SKM-1 treated with dmso at 0.1 percent for 144 hours (cell line): Measurements from ENCODE around the gene COL28A1.
"Not testable (repeated sequence)": the region's sequence is repeated elsewhere in the genome, so short reads cannot be mapped to it uniquely, and the experiment has no call there.

Experiments used
- DNase-seq: peaks from one replicate; lab custom pipeline; 2025; ENCODE audit not compliant: unreplicated experiment; lab: John Stamatoyannopoulos, UW

Gene COL28A1

GRCh38 chr7:7562736-7563135 lies 27.1 kb upstream of the COL28A1 start:
- DNase-seq: no peak

DNA sequence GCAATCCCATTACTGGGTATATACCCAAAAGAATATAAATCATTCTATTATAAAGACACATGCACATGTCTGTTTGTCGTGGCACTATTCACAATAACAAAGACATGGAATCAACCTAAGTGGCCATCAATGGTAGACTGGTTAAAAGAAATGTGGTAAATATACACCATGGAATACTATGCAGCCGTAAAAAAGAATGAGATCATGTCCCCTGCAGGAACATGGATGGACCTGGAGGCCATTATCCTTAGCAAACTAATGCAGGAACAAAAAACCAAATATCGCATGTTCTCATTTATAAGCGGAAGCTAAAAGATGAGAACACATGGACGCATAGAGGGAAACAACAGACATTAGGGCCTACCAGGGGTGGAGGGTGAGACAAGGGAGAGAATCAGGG lies 25.9 kb upstream of the COL28A1 start:
- DNase-seq: not testable (repeated sequence)

DNA sequence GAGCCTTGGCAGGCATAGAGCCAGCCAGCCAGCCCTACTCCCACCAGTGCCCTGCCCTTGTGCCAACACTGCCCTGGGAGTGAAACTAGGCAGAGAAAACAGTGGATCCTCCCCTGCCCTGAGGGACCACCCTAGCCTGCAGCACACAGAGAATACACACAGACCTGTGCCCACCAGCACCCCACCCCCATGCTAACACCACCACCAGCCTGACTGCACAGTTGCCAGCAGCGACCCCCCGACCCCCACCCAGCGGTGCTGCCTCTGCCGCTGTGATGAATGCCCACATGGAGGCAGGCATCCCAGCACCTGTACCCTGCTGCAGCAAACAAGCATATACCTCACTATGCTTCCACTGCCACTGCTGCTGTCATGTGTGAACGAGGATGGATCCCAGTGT lies 21.6 kb upstream of the COL28A1 start:
- DNase-seq: no peak

GRCh38 chr7:7556852-7557251 lies 21.2 kb upstream of the COL28A1 start:
- DNase-seq: no peak

DNA sequence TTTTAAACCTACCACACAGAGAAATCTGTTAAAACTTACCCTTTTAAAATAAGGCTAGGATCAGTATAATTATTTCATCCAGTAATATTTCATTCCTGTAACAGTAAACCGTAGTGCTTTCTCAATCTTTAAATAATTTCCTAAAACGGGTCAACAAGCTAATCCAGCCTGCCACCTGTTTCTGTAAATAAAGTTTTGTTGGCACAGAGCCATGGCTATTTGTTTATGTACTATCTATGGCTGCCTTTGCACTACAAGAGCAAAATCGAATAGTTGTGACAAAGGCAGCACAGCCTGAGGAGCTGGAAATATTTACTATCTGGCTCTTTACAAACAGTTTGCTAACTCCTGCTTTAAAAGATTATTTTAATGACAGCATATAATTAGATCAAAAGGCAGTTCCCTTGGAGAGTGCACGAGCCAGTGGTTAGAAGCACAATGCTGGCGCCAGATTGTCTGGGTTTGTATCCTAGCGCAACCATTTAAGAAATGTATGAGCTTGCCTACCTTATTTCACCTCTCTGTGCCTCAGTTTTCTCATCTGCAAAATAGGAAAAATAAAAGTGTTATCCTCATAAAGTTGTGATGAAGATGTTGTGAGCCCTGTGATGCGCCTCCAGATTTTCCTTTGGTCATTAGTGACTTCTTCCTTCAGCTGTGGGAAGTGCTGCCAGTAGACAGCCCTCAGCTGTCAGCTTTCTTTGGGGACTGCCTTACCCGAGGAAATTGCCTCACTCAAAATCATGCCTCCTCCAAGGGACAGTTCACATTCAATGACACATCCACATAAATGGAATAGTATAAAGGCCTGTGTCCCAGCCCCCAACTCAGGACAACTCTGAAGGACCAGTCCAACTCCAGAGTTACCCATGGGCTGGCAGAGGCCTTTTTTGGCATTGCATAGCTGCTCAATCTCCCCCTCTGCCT lies 19.2 kb upstream of the COL28A1 start:
- no peak for DNase-seq

DNA sequence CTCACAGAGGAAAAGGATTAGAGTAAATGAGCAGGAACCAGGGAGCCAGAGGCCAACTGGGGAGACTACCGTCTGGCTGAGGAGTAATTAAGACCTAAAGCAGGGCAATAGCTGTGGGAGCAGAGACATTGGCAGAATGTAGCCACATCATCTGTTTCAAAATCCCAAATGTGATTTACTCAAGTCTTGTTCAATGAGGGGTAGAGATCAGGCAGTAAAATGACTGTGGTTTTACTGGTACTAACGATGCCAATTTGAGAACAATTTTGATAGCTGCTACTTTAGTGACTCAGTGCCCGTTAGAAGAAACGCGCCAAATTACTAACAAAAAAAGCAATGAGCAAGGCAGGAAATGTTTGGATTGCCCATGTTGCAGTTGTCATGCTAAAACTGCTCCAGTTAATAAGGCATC lies 18.4 kb upstream of the COL28A1 start:
- no peak for DNase-seq

DNA sequence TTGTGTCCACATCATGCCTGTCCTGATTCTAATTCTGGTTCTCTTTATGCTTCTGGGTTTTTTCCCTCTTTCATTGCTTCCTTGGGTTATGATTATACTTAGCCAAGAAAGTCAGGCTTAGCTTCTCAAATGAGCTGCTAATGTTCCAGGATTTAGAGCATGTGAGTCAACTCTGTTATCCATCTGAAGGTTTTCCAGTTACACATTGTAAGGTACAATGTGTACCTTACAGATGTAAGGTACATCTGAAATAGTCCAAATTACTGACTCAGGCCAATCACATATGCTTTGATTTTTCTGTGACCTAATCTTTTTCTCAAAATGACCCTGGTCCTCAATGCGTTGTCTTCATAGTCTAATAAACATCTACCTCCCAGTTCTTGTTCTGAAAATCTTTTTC lies 17.7 kb upstream of the COL28A1 start:
- no peak for DNase-seq

DNA sequence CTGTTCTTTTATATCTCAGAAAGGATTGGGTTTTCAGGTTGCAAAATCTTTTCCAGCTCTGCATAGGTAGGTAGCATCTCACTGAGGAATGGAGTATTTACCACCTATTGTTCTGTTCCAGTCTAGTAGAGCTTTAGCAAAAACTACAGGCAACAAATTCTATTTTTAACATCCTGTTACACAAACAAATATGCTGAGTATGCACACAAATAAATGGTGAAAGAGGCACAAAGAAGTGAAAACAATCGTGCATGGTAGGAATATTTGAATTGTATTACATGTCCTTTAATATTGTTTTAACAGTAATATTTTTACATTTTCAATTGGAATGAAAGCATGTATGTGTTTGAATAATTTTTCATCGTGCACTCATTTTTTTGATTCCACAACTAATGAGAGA lies 16.5 kb upstream of the COL28A1 start:
- no peak for DNase-seq

DNA sequence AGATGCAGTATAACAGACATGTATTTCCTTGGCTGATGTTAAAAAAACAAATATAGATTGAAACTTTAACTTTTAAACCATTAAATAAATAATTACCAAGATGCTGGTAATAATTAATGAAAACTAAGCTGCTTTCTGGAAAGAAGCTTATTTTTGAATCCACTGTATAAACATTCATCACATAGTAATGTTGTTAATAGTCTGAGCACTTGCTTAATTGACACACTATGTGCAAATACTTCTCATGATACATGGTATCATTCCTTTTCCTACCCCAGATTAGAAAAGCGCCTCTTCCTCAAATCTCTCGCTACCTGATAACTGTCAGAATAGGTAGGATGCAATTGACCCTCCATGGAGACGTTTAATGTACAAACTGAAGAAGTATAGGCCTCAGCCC lies 15.0 kb upstream of the COL28A1 start:
- no peak for DNase-seq

GRCh38 chr7:7548407-7548806 lies 12.7 kb upstream of the COL28A1 start:
- DNase-seq: no peak

DNA sequence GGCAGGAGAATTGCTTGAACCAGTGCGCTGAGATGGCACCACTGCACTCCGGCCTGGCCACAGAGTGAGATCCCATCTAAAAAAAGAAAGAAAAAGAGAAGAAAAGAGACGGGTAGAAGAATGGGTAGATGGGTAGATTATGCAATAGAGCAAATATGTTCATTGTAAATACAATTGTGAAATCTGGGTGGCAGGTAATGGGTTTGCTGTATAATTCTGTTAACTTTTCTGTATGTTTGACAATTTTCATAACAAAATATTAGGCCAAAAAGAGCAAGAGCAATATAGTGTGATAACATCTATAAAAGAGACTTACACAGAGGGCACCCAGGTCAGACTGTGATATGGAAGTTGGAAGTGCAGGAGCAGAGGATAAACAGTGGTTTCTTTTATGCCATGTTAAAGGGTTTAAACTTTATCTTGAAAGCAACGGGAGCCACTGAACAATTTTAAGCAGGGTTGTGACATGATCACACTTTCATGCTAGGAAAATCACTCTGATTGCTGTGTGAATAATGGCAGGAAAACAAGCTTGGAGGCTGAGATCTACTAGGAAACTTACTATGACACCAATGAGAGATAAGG lies 6.7 kb upstream of the COL28A1 start:
- DNase-seq: no peak

DNA sequence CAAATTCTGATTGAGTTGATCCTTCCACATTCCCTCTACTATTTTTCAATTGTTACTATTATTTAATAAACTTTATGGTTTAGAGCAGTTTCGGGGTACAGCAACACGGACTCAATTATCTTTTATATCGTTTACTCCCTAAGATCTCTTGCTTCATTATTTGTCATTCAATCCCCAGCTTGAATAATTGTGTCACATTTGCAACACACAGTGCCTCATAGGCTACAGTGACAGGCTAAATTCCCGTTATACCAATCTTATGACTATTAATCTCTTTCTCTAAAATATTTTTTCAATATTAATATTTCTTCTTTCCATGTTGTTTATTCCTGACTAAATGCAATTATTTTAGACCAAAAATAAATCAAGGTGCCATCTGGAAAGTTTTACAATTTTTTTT lies 4.0 kb upstream of the COL28A1 start:
- DNase-seq: no peak

DNA sequence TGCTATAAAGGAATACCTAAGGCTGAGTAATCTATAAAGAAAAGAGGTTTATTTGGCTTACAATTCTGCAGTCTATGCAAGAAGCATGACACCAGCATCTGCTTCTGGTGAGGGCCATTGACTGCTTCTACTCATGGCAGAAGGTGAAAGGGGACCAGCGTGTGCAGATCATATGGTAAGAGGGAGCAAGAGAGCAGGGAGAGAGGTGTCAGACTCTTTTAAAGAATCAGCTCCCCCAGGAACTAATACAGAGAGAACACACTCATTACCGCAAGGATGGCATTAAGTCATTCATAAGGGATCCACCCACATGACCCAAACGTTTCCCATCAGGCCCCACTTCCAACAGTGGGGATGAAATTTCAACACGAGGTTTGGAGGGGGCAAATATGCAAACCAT lies 3.5 kb upstream of the COL28A1 start:
- no peak for DNase-seq

GRCh38 chr7:7537711-7538110 lies 2.0 kb upstream of the COL28A1 start:
- DNase-seq: no peak

GRCh38 chr7:7536396-7537019 lies 835 bp upstream of the COL28A1 start:
- DNase-seq: no peak

DNA sequence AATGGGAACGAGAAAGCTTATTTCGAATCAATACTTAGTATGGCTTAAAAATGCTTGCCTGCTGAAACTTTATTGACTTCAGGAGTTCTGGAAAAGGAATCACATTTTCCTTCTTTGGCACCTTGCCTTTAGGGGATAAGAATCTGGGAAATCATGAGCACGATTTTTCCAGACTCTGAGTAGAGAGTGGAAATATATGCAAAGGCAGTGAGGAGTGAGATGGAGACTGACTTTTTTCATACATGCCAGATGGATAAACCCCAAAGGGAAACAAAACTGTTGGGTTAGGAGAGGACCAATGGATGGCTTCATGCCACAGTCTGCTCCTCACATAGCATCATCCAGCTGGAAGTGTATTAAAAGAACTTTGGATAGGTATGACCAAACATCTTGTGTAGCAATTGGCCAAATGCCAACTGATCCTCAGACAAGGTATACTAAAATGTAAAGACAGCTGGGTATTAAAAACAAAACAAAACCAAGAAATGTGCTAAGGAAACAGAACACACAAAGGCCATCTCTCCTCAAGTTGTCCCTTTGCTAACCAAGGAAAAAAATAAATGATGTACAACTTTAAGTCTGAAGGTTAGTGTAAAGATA lies 1.7 kb downstream of the COL28A1 start:
- DNase-seq: no peak

DNA sequence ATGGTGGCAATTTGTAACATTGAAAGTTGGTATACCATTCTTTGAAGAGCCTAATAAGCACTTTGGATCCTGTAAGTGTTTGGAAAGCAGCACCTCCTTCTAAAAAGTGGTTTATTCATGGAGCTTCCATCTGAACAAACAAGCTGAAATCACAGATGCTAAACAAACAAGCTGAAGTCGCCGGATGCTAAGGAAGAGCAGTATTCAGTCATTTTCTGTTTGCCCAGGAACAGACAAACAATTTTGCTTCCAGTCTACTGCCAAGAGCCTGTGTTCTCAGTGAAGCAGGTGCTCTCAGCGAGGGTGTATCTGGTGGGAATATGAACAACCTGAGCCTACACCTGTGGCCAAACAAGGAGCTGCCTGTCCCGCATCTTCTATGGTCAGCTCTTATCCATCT lies 6.3 kb downstream of the COL28A1 start:
- DNase-seq: no peak

GRCh38 chr7:7527047-7527446 lies 8.6 kb downstream of the COL28A1 start:
- no peak for DNase-seq

DNA sequence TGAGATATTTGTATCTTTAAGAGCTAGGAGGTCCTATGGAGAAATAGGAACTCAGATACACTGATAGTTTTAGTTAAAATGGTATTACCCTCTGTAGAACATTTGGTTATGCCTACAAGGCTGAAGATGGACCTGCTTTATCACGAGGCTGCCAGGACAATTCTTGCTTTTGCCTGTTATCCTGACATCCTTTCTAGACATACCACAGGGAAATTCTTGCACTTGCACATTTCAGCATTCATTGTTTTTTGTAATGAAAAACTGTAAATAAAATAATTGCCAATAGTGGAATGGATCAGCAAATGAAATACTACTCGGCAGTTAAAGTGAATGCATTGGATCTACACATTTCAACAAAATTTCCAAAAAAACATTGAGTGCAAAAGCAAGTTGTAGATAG lies 9.7 kb downstream of the COL28A1 start:
- no peak for DNase-seq

DNA sequence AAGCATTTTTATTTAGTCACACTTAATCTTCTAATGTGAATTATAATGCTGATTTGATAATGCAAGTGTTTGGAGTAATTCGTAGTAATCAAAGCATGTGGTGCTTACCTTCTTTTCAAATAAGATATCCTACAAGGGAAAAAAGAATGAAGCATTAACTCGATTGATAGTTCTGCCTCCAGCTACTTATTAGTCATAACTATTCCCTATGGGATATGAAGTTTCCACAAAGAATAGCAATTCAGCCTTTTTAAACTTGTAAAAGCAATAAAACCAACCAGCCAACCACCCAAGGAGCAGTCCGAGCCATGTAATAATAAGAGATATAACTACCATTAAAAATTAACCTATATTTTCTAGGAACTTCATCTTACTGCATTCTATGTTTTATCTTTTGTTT lies 11.6 kb downstream of the COL28A1 start:
- no peak for DNase-seq

- no peak for DNase-seq
Observed at GRCh38 chr7:7522421-7522820, 13.3 kb downstream of the COL28A1 start.

GRCh38 chr7:7521259-7521658 lies 14.4 kb downstream of the COL28A1 start:
- DNase-seq: no peak
